Neural cell (in vitro differentiated cells): ENCODE data around the gene CES5A.

ENCODE experiments used
- EP300 ChIP-seq: fragments of 450-650 bp; conservative IDR thresholded peaks from 2 replicates; pipeline ENCODE4 v1.6.1; 2014; ENCODE audit warnings: antibody characterized with exemption, mild to moderate bottlenecking, moderate library complexity; ENCODE audit not compliant: poor library complexity, severe bottlenecking
- EZH2 ChIP-seq: fragments of 200-600, 300-800 bp; shearing (Covaris generic), sonication (generic); IDR thresholded peaks from 2 replicates; pipeline ENCODE4 v1.6.1; 2014; ENCODE audit warnings: antibody characterized with exemption, low read length, borderline replicate concordance, mild to moderate bottlenecking; ENCODE audit not compliant: insufficient read depth, poor library complexity, severe bottlenecking
- POLR2AphosphoS5 ChIP-seq: IDR thresholded peaks from 2 replicates; pipeline ENCODE4 v1.6.1; 2012
- SMC3 ChIP-seq: fragments of 450-650 bp; conservative IDR thresholded peaks from 2 replicates; pipeline ENCODE4 v1.6.1; 2014; ENCODE audit warnings: antibody characterized with exemption, mild to moderate bottlenecking, moderate library complexity; ENCODE audit not compliant: poor library complexity
- TAF1 ChIP-seq: IDR thresholded peaks from 2 replicates; pipeline ENCODE4 v1.6.1; 2012; ENCODE audit warnings: low read depth
- TF ChIP-seq, protein P1 (sequence below): fragments of 450-650 bp; IDR thresholded peaks from 2 replicates; pipeline ENCODE4 v1.5.1; 2014; ENCODE audit warnings: antibody characterized with exemption, mild to moderate bottlenecking, moderate library complexity; ENCODE audit not compliant: poor library complexity, severe bottlenecking

DNA sequence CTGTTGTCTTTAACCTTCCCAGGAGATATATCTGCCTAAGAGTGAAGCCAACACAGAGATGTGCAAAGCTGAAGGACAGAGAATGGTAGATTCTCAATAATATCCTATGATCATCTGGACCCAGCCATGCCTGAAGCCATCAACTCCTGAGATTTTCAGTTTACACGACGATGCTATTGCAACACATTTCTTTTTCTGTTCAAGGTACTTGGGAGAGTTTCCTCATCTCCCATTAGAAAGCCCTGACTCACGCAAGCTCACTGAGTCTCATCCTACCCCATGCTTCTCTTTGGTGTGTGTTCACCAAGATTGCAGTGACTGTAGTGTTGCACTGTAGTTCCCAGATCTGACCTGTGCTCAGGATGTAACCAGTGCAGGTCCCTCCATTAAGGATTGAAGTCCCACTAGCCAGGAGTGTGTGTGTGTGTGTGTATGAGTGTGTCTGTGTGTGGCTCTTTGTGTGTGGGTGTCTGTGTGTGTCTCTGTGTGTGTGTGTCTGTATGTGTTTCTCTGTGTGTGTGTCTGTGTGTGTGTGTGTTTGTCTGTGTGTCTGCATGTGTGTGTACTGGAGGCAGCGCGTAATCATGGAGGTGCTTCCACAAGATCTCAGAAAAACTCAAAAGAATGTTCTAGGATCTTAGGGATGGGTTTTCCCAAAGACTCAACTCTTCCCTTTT lies 57.8 kb downstream of the CES5A start:
- TF ChIP-seq, protein P1, sequence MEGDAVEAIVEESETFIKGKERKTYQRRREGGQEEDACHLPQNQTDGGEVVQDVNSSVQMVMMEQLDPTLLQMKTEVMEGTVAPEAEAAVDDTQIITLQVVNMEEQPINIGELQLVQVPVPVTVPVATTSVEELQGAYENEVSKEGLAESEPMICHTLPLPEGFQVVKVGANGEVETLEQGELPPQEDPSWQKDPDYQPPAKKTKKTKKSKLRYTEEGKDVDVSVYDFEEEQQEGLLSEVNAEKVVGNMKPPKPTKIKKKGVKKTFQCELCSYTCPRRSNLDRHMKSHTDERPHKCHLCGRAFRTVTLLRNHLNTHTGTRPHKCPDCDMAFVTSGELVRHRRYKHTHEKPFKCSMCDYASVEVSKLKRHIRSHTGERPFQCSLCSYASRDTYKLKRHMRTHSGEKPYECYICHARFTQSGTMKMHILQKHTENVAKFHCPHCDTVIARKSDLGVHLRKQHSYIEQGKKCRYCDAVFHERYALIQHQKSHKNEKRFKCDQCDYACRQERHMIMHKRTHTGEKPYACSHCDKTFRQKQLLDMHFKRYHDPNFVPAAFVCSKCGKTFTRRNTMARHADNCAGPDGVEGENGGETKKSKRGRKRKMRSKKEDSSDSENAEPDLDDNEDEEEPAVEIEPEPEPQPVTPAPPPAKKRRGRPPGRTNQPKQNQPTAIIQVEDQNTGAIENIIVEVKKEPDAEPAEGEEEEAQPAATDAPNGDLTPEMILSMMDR, result no peak
- TF ChIP-seq EZH2, result no peak
- TF ChIP-seq POLR2AphosphoS5, result no peak
- no peak for TF ChIP-seq EP300
- no peak for TF ChIP-seq TAF1
- TF ChIP-seq SMC3, result no peak
